ENCODE measurements around the gene SPACDR.
A peak's percentile ranks its signal among the peaks of the same experiment; 100 is the strongest.

Gene SPACDR

GRCh38 chr7:100467638-100468373 is 3.7 kb upstream of the SPACDR start:
- H3K27ac ChIP-seq: peak overlapping the region; percentile 68; the same call in 1 of the 2 replicates
- TF ChIP-seq CTCF (conservative IDR thresholded peaks at IDR 0.05): no peak

- H3K27ac ChIP-seq: peak overlapping the region; percentile 68
Measured at GRCh38 chr7:100466653-100467605, 2.9 kb upstream of the SPACDR start.

GRCh38 chr7:100465702-100466311 is 1.7 kb upstream of the SPACDR start:
- H3K27ac ChIP-seq: peak overlapping the region; percentile 68
- TF ChIP-seq CTCF (conservative IDR thresholded peaks at IDR 0.05): peak; percentile 90

More at GRCh38 chr7:100466653-100467605, 2.9 kb upstream of the SPACDR start:
- no peak for TF ChIP-seq CTCF (conservative IDR thresholded peaks at IDR 0.05)

GRCh38 chr7:100465299-100465698 is 1.2 kb upstream of the SPACDR start:
- no peak for TF ChIP-seq CTCF (conservative IDR thresholded peaks at IDR 0.05)

GRCh38 chr7:100464791-100465190 is 731 bp upstream of the SPACDR start:
- peak overlapping the region; percentile 68; the same call in 1 of the 2 replicates for H3K27ac ChIP-seq
- TF ChIP-seq CTCF (conservative IDR thresholded peaks at IDR 0.05): no peak

More at GRCh38 chr7:100465299-100465698, 1.2 kb upstream of the SPACDR start:
- H3K27ac ChIP-seq: peak overlapping the region; percentile 68

- H3K27ac ChIP-seq: no peak overlapping the region
- TF ChIP-seq CTCF (conservative IDR thresholded peaks at IDR 0.05): no peak
Measured at GRCh38 chr7:100457033-100457432, 7.0 kb downstream of the SPACDR start.

GRCh38 chr7:100456562-100456961 is 7.5 kb downstream of the SPACDR start:
- no peak for TF ChIP-seq CTCF (conservative IDR thresholded peaks at IDR 0.05)
- no peak overlapping the region for H3K27ac ChIP-seq

Data from VCaP (cell line).